ENCODE data around the gene FER. TPM values are rescaled to one million over a fixed set of nuclear protein-coding genes. Genes with fewer than 3 reads are reported as not detected.

Gene FER
- total RNA-seq, 4 donors from 2014 or later = 13.4 to 30.0 (median 19.6) TPM

DNA sequence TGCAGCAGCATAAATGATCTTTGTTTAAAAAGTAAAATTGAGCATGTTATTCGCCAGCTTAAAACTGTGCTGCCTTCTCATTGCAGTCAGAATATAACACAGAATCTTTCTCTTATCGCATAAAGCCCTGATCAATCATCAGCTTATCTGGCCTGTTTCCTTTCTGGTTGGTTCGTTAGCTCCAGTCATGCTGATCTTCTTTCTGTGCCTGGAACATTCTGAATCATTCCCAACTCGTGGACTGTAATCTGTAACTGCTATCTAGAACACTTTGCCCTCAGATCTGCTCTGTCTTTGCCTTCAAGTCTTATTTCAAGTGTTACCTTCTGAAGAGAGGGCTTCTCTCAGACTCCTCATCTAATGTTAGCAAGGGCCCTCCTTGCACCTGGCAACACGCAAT is 11.9 kb upstream of the FER start:
- Histone ChIP-seq H3K4me1 (peaks cover 0 to 8% (median 0%) of the 10 kb centered on the region in 3 donors), H3K9me3 (no peaks in the 10 kb centered on the region), H3K4me3 (no peak overlapping the region), H3K27ac (no peak overlapping the region), H3K27me3 (no peaks in the 10 kb centered on the region), H3K36me3 (no peaks in the 10 kb centered on the region)
- intact Hi-C loops (cut with DNase I) = no loop called here
- TF ChIP-seq POLR2A (IDR thresholded peaks at IDR 0.05) = no peak
- TF ChIP-seq, protein P1, sequence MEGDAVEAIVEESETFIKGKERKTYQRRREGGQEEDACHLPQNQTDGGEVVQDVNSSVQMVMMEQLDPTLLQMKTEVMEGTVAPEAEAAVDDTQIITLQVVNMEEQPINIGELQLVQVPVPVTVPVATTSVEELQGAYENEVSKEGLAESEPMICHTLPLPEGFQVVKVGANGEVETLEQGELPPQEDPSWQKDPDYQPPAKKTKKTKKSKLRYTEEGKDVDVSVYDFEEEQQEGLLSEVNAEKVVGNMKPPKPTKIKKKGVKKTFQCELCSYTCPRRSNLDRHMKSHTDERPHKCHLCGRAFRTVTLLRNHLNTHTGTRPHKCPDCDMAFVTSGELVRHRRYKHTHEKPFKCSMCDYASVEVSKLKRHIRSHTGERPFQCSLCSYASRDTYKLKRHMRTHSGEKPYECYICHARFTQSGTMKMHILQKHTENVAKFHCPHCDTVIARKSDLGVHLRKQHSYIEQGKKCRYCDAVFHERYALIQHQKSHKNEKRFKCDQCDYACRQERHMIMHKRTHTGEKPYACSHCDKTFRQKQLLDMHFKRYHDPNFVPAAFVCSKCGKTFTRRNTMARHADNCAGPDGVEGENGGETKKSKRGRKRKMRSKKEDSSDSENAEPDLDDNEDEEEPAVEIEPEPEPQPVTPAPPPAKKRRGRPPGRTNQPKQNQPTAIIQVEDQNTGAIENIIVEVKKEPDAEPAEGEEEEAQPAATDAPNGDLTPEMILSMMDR (IDR thresholded peaks at IDR 0.05) = no peak
- 53 to 75% methylated on average over 5 of the region's 5 CpGs for WGBS, 2 donors
- DNase-seq = no peak

DNA sequence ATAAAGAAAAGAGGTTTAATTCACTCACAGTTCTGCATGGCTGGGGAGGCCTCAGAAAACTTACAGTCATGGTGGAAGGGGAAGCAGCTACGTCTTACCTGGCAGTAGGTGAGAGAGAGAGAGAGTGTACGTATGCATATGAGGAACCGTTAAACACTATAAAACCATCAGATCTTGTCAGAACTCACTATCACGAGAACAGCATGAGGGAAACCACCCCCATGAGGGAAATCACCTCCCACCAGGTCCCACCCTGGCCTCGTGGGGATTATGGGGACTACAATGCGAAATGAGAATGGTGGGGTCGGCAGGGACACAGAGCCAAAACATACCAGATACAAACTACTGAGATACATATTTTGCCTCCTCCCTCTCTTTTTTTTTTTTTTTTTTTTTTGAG is 10.8 kb upstream of the FER start:
- no peak for DNase-seq
- no peak overlapping the region for H3K4me3 ChIP-seq
- no peaks in the 10 kb centered on the region for H3K27me3 ChIP-seq
- no peaks in the 10 kb centered on the region for H3K4me1 ChIP-seq
- TF ChIP-seq, protein P1 (IDR thresholded peaks at IDR 0.05) = no peak
- TF ChIP-seq POLR2A (IDR thresholded peaks at IDR 0.05) = no peak
- H3K36me3 ChIP-seq = no peaks in the 10 kb centered on the region
- no peaks in the 10 kb centered on the region for H3K9me3 ChIP-seq
- intact Hi-C loops (cut with DNase I) = no loop called here
- no peak overlapping the region for H3K27ac ChIP-seq
- 66 to 79% methylated on average over 6 to 7 of the region's 7 CpGs for WGBS, 2 donors

DNA sequence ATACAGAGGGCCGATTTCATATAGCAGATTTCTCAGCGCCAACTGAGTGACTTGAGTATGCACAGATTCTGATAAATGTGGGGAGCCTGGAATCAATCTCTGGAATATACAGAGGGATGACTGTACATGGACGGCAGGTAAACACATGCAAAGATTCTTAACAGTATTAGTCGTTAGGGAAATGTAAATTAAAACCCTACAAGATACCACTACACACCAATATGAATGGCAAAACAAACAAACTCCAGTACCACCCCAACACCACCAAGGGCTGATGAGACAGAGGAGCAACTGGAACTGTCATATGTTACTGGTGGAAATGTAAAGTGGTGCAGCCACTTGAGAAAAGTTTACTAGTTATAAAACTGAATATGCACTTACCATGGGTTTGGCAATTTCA is 8.3 kb upstream of the FER start:
- WGBS, 2 donors = 74 to 85% methylated on average over 3 to 4 of the region's 4 CpGs
- Histone ChIP-seq H3K9me3 (no peaks in the 10 kb centered on the region), H3K27me3 (no peaks in the 10 kb centered on the region), H3K36me3 (no peaks in the 10 kb centered on the region), H3K4me3 (no peak overlapping the region), H3K27ac (no peak overlapping the region), H3K4me1 (peaks cover 0 to 9% (median 5%) of the 10 kb centered on the region in 3 donors)
- DNase-seq = no peak
- intact Hi-C loops (cut with DNase I) = no loop called here
- TF ChIP-seq, protein P1 (IDR thresholded peaks at IDR 0.05) = no peak
- TF ChIP-seq POLR2A (IDR thresholded peaks at IDR 0.05) = no peak

DNA sequence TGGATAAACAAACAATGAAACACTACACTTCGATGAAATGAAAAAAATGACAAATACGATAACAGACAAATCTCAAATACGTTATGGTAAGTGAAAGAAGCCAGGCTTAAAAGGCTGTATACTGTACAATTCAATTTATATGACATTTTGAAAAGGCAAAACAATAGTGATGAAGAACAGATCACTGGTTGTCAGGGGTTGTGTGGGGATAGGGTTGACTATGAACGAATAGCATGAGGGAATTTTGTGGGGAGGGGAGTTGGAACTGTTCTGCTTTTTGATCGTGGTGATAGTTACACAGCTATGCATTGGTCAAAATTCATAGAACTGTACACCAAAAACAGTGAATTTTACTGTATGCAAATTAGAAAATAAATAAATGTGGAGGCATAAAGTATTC is 7.8 kb upstream of the FER start:
- H3K4me1 ChIP-seq = peaks cover 0 to 9% (median 5%) of the 10 kb centered on the region in 3 donors
- no peaks in the 10 kb centered on the region for H3K36me3 ChIP-seq
- no peak for DNase-seq
- H3K4me3 ChIP-seq = no peak overlapping the region
- TF ChIP-seq, protein P1 (IDR thresholded peaks at IDR 0.05) = no peak
- TF ChIP-seq POLR2A (IDR thresholded peaks at IDR 0.05) = no peak
- no peaks in the 10 kb centered on the region for H3K27me3 ChIP-seq
- H3K27ac ChIP-seq = no peak overlapping the region
- H3K9me3 ChIP-seq = no peaks in the 10 kb centered on the region
- intact Hi-C loops (cut with DNase I) = no loop called here
- WGBS, 2 donors = 70 to 73% methylated on average over 5 of the region's 5 CpGs

DNA sequence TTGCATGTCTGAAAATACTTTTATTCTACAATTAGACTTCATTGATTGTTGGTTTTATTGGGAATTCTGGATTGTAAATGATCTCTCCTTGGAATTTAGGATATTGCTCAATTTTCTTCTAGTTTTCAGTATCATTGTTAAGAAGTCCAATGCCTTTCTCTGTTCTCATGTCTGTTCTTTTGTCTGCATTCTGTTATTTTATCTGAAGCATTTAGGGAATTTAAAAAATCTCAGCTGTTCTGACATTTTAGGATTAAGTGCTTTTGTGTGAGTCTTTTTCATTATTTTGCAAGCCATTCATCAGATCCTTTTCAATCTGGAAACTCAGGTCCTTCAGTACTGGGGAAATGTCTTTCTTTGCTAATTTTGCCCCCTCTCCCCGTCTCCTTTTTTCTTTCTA is 4.4 kb upstream of the FER start:
- intact Hi-C loops (cut with DNase I) = no loop called here
- no peak for DNase-seq
- Histone ChIP-seq H3K36me3 (no peaks in the 10 kb centered on the region), H3K4me3 (no peak overlapping the region), H3K27me3 (no peaks in the 10 kb centered on the region), H3K4me1 (peaks cover 2 to 19% (median 5%) of the 10 kb centered on the region in 3 donors), H3K9me3 (no peaks in the 10 kb centered on the region), H3K27ac (no peak overlapping the region)
- 67 to 85% methylated on average over 1 of the region's 1 CpG for WGBS, 2 donors
- TF ChIP-seq, protein P1 (IDR thresholded peaks at IDR 0.05) = no peak
- no peak for TF ChIP-seq POLR2A (IDR thresholded peaks at IDR 0.05)
